Hepatocyte (in vitro differentiated cells): Measurements from ENCODE around the gene SDC4. TPM values are rescaled to one million over a fixed set of nuclear protein-coding genes. Genes with fewer than 3 reads are reported as not detected.

Source experiments
- DNase-seq: peaks from one replicate; pipeline ENCODE4 v3.0.0-alpha.2; 2016; ENCODE audit warnings: low spot score
- H2AFZ ChIP-seq: fragments of 200-600 bp; sonication (generic); 2 replicates; pipeline ENCODE4 v1.6.0; 2016; ENCODE audit warnings: antibody characterized with exemption, mild to moderate bottlenecking
- H3K27ac ChIP-seq: fragments of 200-600 bp; sonication (generic); 2 replicates; pipeline ENCODE4 v1.5.1; 2016; ENCODE audit warnings: mild to moderate bottlenecking
- H3K27me3 ChIP-seq: fragments of 200-600 bp; sonication (generic); 2 replicates; pipeline ENCODE4 v1.6.1; 2016
- H3K36me3 ChIP-seq: fragments of 200-600 bp; sonication (generic); replicated peaks from 2 replicates; pipeline ENCODE4 v1.5.1; 2016; ENCODE audit warnings: low read depth; ENCODE audit not compliant: insufficient read depth
- H3K4me1 ChIP-seq: fragments of 200-600 bp; sonication (generic); 2 replicates; pipeline ENCODE4 v1.5.1; 2016; ENCODE audit warnings: mild to moderate bottlenecking, moderate library complexity; ENCODE audit not compliant: insufficient read depth
- H3K4me2 ChIP-seq: fragments of 200-600 bp; sonication (generic); 2 replicates; pipeline ENCODE4 v1.6.0; 2016
- H3K4me3 ChIP-seq: fragments of 200-600 bp; sonication (generic); 2 replicates; pipeline ENCODE4 v1.5.1; 2016; ENCODE audit warnings: mild to moderate bottlenecking
- H3K79me2 ChIP-seq: fragments of 200-600 bp; sonication (generic); 2 replicates; pipeline ENCODE4 v1.6.0; 2017; ENCODE audit warnings: mild to moderate bottlenecking
- H3K9me2 ChIP-seq: fragments of 200-600 bp; sonication (generic); replicated peaks from 2 replicates; pipeline ENCODE4 v1.6.0; 2017; ENCODE audit warnings: mild to moderate bottlenecking; ENCODE audit not compliant: insufficient read depth
- H3K9me3 ChIP-seq: fragments of 200-600 bp; sonication (generic); 2 replicates; pipeline ENCODE4 v1.5.1; 2016; ENCODE audit warnings: low read depth, mild to moderate bottlenecking
- H4K20me1 ChIP-seq: fragments of 200-600 bp; sonication (generic); 2 replicates; pipeline ENCODE4 v1.6.0; 2016; ENCODE audit warnings: mild to moderate bottlenecking; ENCODE audit not compliant: insufficient read depth, poor library complexity, severe bottlenecking
- EZH2 ChIP-seq: fragments of 200-600 bp; sonication (generic); IDR thresholded peaks from 2 replicates; pipeline ENCODE4 v1.6.1; 2016; ENCODE audit warnings: antibody characterized with exemption, mild to moderate bottlenecking, borderline replicate concordance
- EZH2phosphoT487 ChIP-seq: fragments of 200-600 bp; sonication (generic); IDR thresholded peaks from one replicate; pipeline ENCODE4 v1.6.1; 2018; ENCODE audit warnings: antibody characterized with exemption, mild to moderate bottlenecking, low read depth, moderate library complexity; ENCODE audit not compliant: unreplicated experiment, severe bottlenecking
- WGBS: methylation state at CpG from one replicate; pipeline ENCODE4 v1.1.6; 2016; ENCODE audit warnings: low lambda C conversion rate; ENCODE audit errors: missing lambda C conversion rate; 5-methylcytosine and 5-hydroxymethylcytosine counted together
- polyA plus RNA-seq: library from polyadenylated mRNA; unstranded; fragments of >200 nt; fragmentation: Nextera tagmentation; extraction: Ambion mirVana; gene quantifications from 2 replicates; pipeline ENCODE4 v1.2.1, GENCODE V29; 2016
- total RNA-seq: library from RNA; depleted of rRNA; stranded (reverse); fragments of >200 nt; gene quantifications from 2 replicates; pipeline ENCODE4 v1.2.3, GENCODE V29; 2014
- TF ChIP-seq, protein P1 (sequence below): fragments of 200-600 bp; sonication (generic); IDR thresholded peaks from 2 replicates; pipeline ENCODE4 v1.5.1; 2016; ENCODE audit warnings: antibody characterized with exemption, mild to moderate bottlenecking; ENCODE audit not compliant: poor library complexity

SDC4 gene
- total and polyA plus RNA-seq, 2 experiments from 2014 or later, result 178 to 191 TPM

DNA sequence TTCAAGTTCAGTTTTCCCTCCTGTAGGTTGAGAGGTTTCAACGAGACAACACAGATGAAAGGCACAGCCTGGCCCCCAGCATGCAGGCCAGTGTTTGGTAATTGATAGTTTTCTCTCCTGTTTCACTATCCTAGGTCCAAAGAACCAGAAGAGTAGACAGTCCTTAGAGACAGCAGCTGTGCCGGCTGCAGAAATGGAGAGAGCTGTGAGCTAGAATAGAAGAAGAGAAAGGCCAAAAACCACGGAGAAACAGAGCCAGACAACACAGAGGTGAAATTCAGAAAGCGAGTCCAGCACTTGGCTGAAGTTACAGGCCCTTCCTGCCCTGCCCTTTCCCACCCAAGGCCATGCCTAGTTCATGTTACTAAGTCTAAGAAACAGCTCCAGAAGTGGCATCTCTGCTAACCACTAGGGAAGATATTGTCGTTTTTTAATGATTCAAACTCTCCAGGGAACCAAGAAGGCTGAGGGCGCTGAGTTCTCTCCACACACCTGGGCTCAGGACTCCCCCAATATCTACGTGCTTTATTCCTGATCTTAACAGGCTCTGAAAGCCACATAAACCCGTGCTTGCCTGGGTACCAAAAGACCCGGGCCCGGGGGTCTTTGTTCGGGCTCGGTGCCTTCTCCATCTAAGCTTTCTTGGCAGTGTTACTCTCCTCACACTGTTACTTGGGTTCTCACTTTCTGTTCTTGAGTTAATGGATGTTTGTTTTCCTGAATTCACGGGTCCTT, 58.1 kb downstream of the SDC4 start:
- no peaks in the 10 kb centered on the region for H3K36me3 ChIP-seq
- DNase-seq, result no peak
- TF ChIP-seq, protein P1, sequence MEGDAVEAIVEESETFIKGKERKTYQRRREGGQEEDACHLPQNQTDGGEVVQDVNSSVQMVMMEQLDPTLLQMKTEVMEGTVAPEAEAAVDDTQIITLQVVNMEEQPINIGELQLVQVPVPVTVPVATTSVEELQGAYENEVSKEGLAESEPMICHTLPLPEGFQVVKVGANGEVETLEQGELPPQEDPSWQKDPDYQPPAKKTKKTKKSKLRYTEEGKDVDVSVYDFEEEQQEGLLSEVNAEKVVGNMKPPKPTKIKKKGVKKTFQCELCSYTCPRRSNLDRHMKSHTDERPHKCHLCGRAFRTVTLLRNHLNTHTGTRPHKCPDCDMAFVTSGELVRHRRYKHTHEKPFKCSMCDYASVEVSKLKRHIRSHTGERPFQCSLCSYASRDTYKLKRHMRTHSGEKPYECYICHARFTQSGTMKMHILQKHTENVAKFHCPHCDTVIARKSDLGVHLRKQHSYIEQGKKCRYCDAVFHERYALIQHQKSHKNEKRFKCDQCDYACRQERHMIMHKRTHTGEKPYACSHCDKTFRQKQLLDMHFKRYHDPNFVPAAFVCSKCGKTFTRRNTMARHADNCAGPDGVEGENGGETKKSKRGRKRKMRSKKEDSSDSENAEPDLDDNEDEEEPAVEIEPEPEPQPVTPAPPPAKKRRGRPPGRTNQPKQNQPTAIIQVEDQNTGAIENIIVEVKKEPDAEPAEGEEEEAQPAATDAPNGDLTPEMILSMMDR, result no peak
- H2AFZ ChIP-seq, result no peak overlapping the region
- no peak overlapping the region for H3K27ac ChIP-seq
- peaks cover 14% of the 10 kb centered on the region for H3K27me3 ChIP-seq
- 82% methylated on average over 13 of the region's 13 CpGs for WGBS
- no peaks in the 10 kb centered on the region for H3K79me2 ChIP-seq
- H3K4me2 ChIP-seq, result no peak overlapping the region
- no peaks in the 10 kb centered on the region for H3K9me3 ChIP-seq
- no peaks in the 10 kb centered on the region for H4K20me1 ChIP-seq
- no peaks in the 10 kb centered on the region for H3K4me1 ChIP-seq
- H3K9me2 ChIP-seq, result no peaks in the 10 kb centered on the region
- H3K4me3 ChIP-seq, result no peak overlapping the region

DNA sequence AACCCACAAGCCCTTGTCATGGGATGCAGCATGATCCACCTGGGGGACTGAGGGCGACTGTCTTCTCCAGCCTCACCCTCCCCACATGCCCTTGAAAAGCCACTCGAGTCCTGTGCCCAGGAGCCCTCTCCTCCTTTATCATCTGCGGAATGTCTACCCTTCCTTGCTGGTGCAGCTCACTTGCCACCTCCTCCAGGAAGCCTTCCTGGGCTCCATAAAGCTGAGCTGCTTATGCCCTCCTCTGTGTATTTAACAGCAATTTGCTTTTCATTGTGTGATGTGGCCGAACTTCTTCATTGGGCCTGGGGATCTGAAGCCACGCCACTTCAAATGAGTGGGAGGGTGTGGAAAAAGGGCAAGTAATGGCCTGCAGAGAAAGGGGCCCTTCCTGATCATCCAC, 59.4 kb downstream of the SDC4 start:
- no peak overlapping the region for H3K4me2 ChIP-seq
- no peak overlapping the region for H3K27ac ChIP-seq
- no peaks in the 10 kb centered on the region for H3K79me2 ChIP-seq
- DNase-seq, result no peak
- H3K4me1 ChIP-seq, result no peaks in the 10 kb centered on the region
- no peaks in the 10 kb centered on the region for H4K20me1 ChIP-seq
- TF ChIP-seq EZH2, result no peak
- no peak for TF ChIP-seq EZH2phosphoT487
- TF ChIP-seq, protein P1, result no peak
- H3K4me3 ChIP-seq, result no peak overlapping the region
- no peaks in the 10 kb centered on the region for H3K36me3 ChIP-seq
- no peaks in the 10 kb centered on the region for H3K9me3 ChIP-seq
- WGBS, result 92% methylated on average over 5 of the region's 5 CpGs
- no peaks in the 10 kb centered on the region for H3K9me2 ChIP-seq
- peaks cover 14% of the 10 kb centered on the region for H3K27me3 ChIP-seq
- H2AFZ ChIP-seq, result no peak overlapping the region

DNA sequence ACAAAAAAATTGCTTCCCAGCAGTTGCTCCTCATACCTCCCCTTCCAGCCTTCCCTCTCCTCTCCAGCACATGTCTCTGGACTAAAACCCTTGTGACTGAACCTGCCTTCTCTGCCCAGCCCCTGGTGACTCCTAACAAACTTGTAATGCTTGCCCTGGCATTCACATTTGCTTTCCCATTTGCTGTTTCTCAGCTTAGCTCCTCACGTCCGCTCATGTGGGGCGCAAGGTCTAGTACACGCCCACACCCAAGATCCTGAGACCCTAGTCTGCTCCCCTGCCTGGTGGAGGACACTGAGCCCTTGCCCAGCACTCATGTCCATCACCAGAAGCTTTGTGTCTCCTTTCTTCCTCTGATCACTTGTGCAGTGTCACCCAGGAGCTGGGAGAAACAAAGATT, 59.8 kb downstream of the SDC4 start:
- no peaks in the 10 kb centered on the region for H3K4me1 ChIP-seq
- H3K4me3 ChIP-seq, result no peak overlapping the region
- no peak overlapping the region for H3K4me2 ChIP-seq
- H3K79me2 ChIP-seq, result no peaks in the 10 kb centered on the region
- H3K36me3 ChIP-seq, result no peaks in the 10 kb centered on the region
- no peak overlapping the region for H2AFZ ChIP-seq
- H3K9me2 ChIP-seq, result no peaks in the 10 kb centered on the region
- no peak overlapping the region for H3K27ac ChIP-seq
- TF ChIP-seq EZH2 (no peak), EZH2phosphoT487 (no peak)
- TF ChIP-seq, protein P1, result no peak
- no peaks in the 10 kb centered on the region for H3K9me3 ChIP-seq
- no peak for DNase-seq
- WGBS, result 95% methylated on average over 4 of the region's 4 CpGs
- no peaks in the 10 kb centered on the region for H4K20me1 ChIP-seq
- peaks cover 14% of the 10 kb centered on the region for H3K27me3 ChIP-seq
